H1 (cell line): ENCODE data around the gene CDKL5. TPM values are rescaled to one million over a fixed set of nuclear protein-coding genes. Genes with fewer than 3 reads are reported as not detected.

Experiments
- CTCF ChIA-PET: fragments of 300-600 bp; sonication (Branson Sonifier 250); formaldehyde crosslinking; loops from one replicate; lab custom pipeline; 2021; ENCODE audit not compliant: partially characterized antibody; lab: Charles Lee
- POLR2A ChIA-PET: fragments of 300-600 bp; sonication (Branson Sonifier 250); formaldehyde crosslinking; loops from one replicate; lab custom pipeline; 2021; ENCODE audit warnings: inconsistent platforms; ENCODE audit not compliant: partially characterized antibody; lab: Charles Lee
- DNase-seq, 2 experiments: peaks; one replicate each; pipeline versions ENCODE4 v3.0.0 to v3.0.0-alpha.2; 2010 to 2022; ENCODE audit warnings: low spot score in 2 of 2, low read depth in 1 of 2, mixed read lengths in 1 of 2
- FAIRE-seq: peaks from 2 replicates; lab custom pipeline; 2011; peaks lifted over from hg19 to GRCh38; lab: Jason Lieb, UNC
- H2AFZ ChIP-seq: 2 replicates; pipeline ENCODE4 v1.8.1; 2012; ENCODE audit warnings: low read length, inconsistent platforms
- H2AK5ac ChIP-seq: 2 replicates; pipeline ENCODE4 v1.6.1; 2013; ENCODE audit warnings: low read depth, low read length
- H2BK120ac ChIP-seq: replicated peaks from 2 replicates; pipeline ENCODE3; 2013; ENCODE audit warnings: low read depth, low read length, inconsistent platforms
- H2BK12ac ChIP-seq: 2 replicates; pipeline ENCODE4 v1.6.1; 2013; ENCODE audit warnings: low read depth, low read length
- H2BK15ac ChIP-seq: 2 replicates; pipeline ENCODE4 v1.6.1; 2013; ENCODE audit warnings: low read length
- H2BK20ac ChIP-seq: 2 replicates; pipeline ENCODE4 v1.6.1; 2013; ENCODE audit warnings: low read length
- H2BK5ac ChIP-seq: 2 replicates; pipeline ENCODE4 v1.6.1; 2013; ENCODE audit warnings: low read depth, low read length
- H3K14ac ChIP-seq: 2 replicates; pipeline ENCODE4 v1.6.1; 2013; ENCODE audit warnings: inconsistent platforms; ENCODE audit not compliant: insufficient read length
- H3K18ac ChIP-seq: 2 replicates; pipeline ENCODE4 v1.6.1; 2013; ENCODE audit warnings: low read length; ENCODE audit errors: extremely low read depth
- H3K23ac ChIP-seq: 2 replicates; pipeline ENCODE4 v1.6.1; 2013; ENCODE audit warnings: inconsistent platforms; ENCODE audit not compliant: insufficient read length
- H3K23me2 ChIP-seq: 2 replicates; pipeline ENCODE4 v1.6.1; 2013; ENCODE audit warnings: low read depth, low read length
- H3K27ac ChIP-seq: 2 replicates; pipeline ENCODE4 v1.6.1; 2011; ENCODE audit warnings: low read depth, low read length, inconsistent platforms
- H3K27me3 ChIP-seq, 4 experiments: replicated peaks in 1 of 4; 1 replicate in 1 of 4; 2 replicates in 3 of 4; pipeline versions ENCODE4 v1.6.1 to v1.8.1; 2011 to 2013; ENCODE audit warnings: low read length in 3 of 4, mild to moderate bottlenecking in 3 of 4, inconsistent platforms in 2 of 4, mixed read lengths in 2 of 4, moderate library complexity in 1 of 4; ENCODE audit not compliant: control insufficient read depth in 3 of 4, insufficient read depth in 3 of 4; ENCODE audit errors: extremely low read depth in 1 of 4
- H3K36me3 ChIP-seq, 4 experiments: 2 replicates each; pipeline versions ENCODE4 v1.6.1 to v1.8.1; 2011 to 2013; ENCODE audit warnings: mild to moderate bottlenecking in 4 of 4, low read length in 3 of 4, moderate library complexity in 2 of 4, control low read depth in 1 of 4, inconsistent platforms in 1 of 4; ENCODE audit not compliant: insufficient read depth in 4 of 4, control insufficient read depth in 2 of 4
- H3K4ac ChIP-seq: replicated peaks from 2 replicates; pipeline ENCODE3; 2013; ENCODE audit warnings: low read length, low read depth, mixed read lengths, inconsistent platforms; ENCODE audit not compliant: insufficient read length
- H3K4me1 ChIP-seq, 4 experiments: replicated peaks in 1 of 4; 1 replicate in 1 of 4; 2 replicates in 3 of 4; pipeline versions ENCODE4 v1.6.1 to v1.8.1; 2011 to 2013; ENCODE audit warnings: low read length in 3 of 4, inconsistent platforms in 2 of 4, mixed read lengths in 1 of 4; ENCODE audit not compliant: insufficient read depth in 4 of 4, control insufficient read depth in 3 of 4
- H3K4me2 ChIP-seq, 2 experiments: 2 replicates each; pipeline versions ENCODE4 v1.6.1 to v1.8.1; 2011 to 2013; ENCODE audit warnings: low read depth in 2 of 2, low read length in 2 of 2, control low read depth in 1 of 2, inconsistent platforms in 1 of 2, mild to moderate bottlenecking in 1 of 2; ENCODE audit not compliant: insufficient read depth in 1 of 2
- H3K4me3 ChIP-seq, 4 experiments: fragments of 200-600, 300-600 bp in 1 of 4; sonication (generic), shearing (Covaris generic), sonication (Bioruptor Twin) in 1 of 4; 2 replicates each; pipeline versions ENCODE4 v1.5.1 to v1.8.1; 2011 to 2016; ENCODE audit warnings: low read length in 4 of 4, low read depth in 3 of 4, control low read depth in 2 of 4, inconsistent platforms in 2 of 4, mild to moderate bottlenecking in 2 of 4, mixed read lengths in 1 of 4, moderate library complexity in 1 of 4; ENCODE audit not compliant: insufficient read depth in 2 of 4; ENCODE audit errors: extremely low read depth in 1 of 4
- H3K56ac ChIP-seq: replicated peaks from 2 replicates; pipeline ENCODE3; 2013; ENCODE audit warnings: low read depth, mild to moderate bottlenecking, mixed read lengths, low read length, inconsistent platforms; ENCODE audit not compliant: insufficient read length
- H3K79me1 ChIP-seq: 2 replicates; pipeline ENCODE4 v1.6.1; 2013; ENCODE audit warnings: low read depth, low read length, control low read depth
- H3K79me2 ChIP-seq, 2 experiments: 2 replicates each; pipeline versions ENCODE4 v1.6.1 to v1.8.1; 2012 to 2013; ENCODE audit warnings: low read length in 2 of 2, mild to moderate bottlenecking in 2 of 2, inconsistent platforms in 1 of 2; ENCODE audit not compliant: insufficient read depth in 2 of 2, control insufficient read depth in 1 of 2
- H3K9ac ChIP-seq, 4 experiments: replicated peaks in 1 of 4; 1 replicate in 1 of 4; 2 replicates in 3 of 4; pipeline versions ENCODE4 v1.6.1 to v1.8.1; 2011 to 2013; ENCODE audit warnings: low read depth in 3 of 4, low read length in 3 of 4, control low read depth in 2 of 4, mild to moderate bottlenecking in 2 of 4, moderate library complexity in 2 of 4, inconsistent platforms in 1 of 4; ENCODE audit errors: extremely low read depth in 1 of 4
- H3K9me3 ChIP-seq, 2 experiments: 2 replicates each; pipeline versions ENCODE4 v1.6.1 to v1.8.1; 2012 to 2013; ENCODE audit warnings: mild to moderate bottlenecking in 2 of 2, moderate library complexity in 2 of 2, control low read depth in 1 of 2, inconsistent platforms in 1 of 2, low read depth in 1 of 2, low read length in 1 of 2, mixed read lengths in 1 of 2; ENCODE audit not compliant: insufficient read depth in 2 of 2
- H4K20me1 ChIP-seq, 2 experiments: replicated peaks in 1 of 2; 2 replicates each; pipeline versions ENCODE3 to v1.8.1; 2011 to 2013; ENCODE audit warnings: inconsistent platforms in 2 of 2, low read length in 2 of 2, mild to moderate bottlenecking in 1 of 2; ENCODE audit not compliant: insufficient read depth in 2 of 2, control insufficient read depth in 1 of 2
- H4K5ac ChIP-seq: 2 replicates; pipeline ENCODE4 v1.6.1; 2013; ENCODE audit warnings: low read length, low read depth, mixed read lengths, inconsistent platforms; ENCODE audit not compliant: insufficient read length
- H4K8ac ChIP-seq: 2 replicates; pipeline ENCODE4 v1.8.0; 2013; ENCODE audit warnings: mild to moderate bottlenecking, moderate library complexity, low read length, inconsistent platforms; ENCODE audit not compliant: insufficient read depth; ENCODE audit errors: extremely low read depth
- H4K91ac ChIP-seq: replicated peaks from 2 replicates; pipeline ENCODE3; 2013; ENCODE audit warnings: low read length, mixed read lengths, inconsistent platforms; ENCODE audit not compliant: insufficient read length
- BRCA1 ChIP-seq: IDR thresholded peaks from 2 replicates; pipeline ENCODE4 v1.6.1; 2012; ENCODE audit warnings: low read depth, low read length, improper control_type of control experiment
- CHD1 ChIP-seq: IDR thresholded peaks from 2 replicates; pipeline ENCODE4 v1.6.1; 2012; ENCODE audit warnings: low read depth, low read length, improper control_type of control experiment
- CHD2 ChIP-seq: IDR thresholded peaks from 2 replicates; pipeline ENCODE4 v1.6.1; 2012; ENCODE audit warnings: low read length, improper control_type of control experiment
- EZH2 ChIP-seq: fragments of 200-600 bp; sonication (generic); IDR thresholded peaks from 2 replicates; pipeline ENCODE4 v1.7.1; 2012; ENCODE audit warnings: low read depth, mild to moderate bottlenecking, moderate library complexity, low read length, inconsistent platforms; ENCODE audit not compliant: severe bottlenecking
- HDAC2 ChIP-seq, 2 experiments: fragments of 300-600 bp in 1 of 2; sonication (generic) in 1 of 2; IDR thresholded peaks; 2 replicates each; pipeline ENCODE4 v1.6.1; 2011 to 2012; ENCODE audit warnings: low read depth in 2 of 2, low read length in 2 of 2, mild to moderate bottlenecking in 2 of 2, moderate library complexity in 2 of 2, borderline replicate concordance in 1 of 2, inconsistent platforms in 1 of 2
- RAD21 ChIP-seq, 2 experiments: IDR thresholded peaks in 1 of 2; conservative IDR thresholded peaks in 1 of 2; 2 replicates each; pipeline ENCODE4 v1.6.1; 2011; ENCODE audit warnings: low read depth in 2 of 2, low read length in 2 of 2, improper control_type of control experiment in 1 of 2, inconsistent platforms in 1 of 2, mild to moderate bottlenecking in 1 of 2, moderate library complexity in 1 of 2
- RBBP5 ChIP-seq: IDR thresholded peaks from 2 replicates; pipeline ENCODE4 v1.7.1; 2012; ENCODE audit warnings: low read depth, mild to moderate bottlenecking, inconsistent platforms, low read length, moderate library complexity, borderline replicate concordance
- SP1 ChIP-seq: IDR thresholded peaks from 2 replicates; pipeline ENCODE4 v1.6.1; 2011; ENCODE audit warnings: low read depth, low read length
- SP2 ChIP-seq: IDR thresholded peaks from 2 replicates; pipeline ENCODE4 v1.6.1; 2012; ENCODE audit warnings: mild to moderate bottlenecking, low read length, inconsistent platforms
- SP4 ChIP-seq: IDR thresholded peaks from 2 replicates; pipeline ENCODE4 v1.6.1; 2012; ENCODE audit warnings: low read length, inconsistent platforms
- TAF7 ChIP-seq: optimal IDR thresholded peaks from 2 replicates; pipeline ENCODE3; 2011; ENCODE audit warnings: low read depth, mild to moderate bottlenecking, inconsistent platforms, low read length, moderate library complexity, borderline replicate concordance
- YY1 ChIP-seq: IDR thresholded peaks from 2 replicates; pipeline ENCODE4 v1.6.1; 2011; ENCODE audit warnings: low read depth, mild to moderate bottlenecking, low read length
- WGBS, 2 experiments: shearing (Covaris generic) in 1 of 2; methylation state at CpG; one replicate each; pipeline versions ENCODE4 v1.1.6 to v1.1.7; 2013 to 2015; ENCODE audit warnings: low lambda C conversion rate in 2 of 2, mixed read lengths in 2 of 2, inconsistent platforms in 1 of 2, low coverage in 1 of 2, missing lambda C conversion rate in 1 of 2; ENCODE audit not compliant: insufficient replicate concordance in 2 of 2, insufficient coverage in 1 of 2, insufficient read length in 1 of 2; ENCODE audit errors: extremely low coverage in 1 of 2, missing lambda C conversion rate in 1 of 2; 5-methylcytosine and 5-hydroxymethylcytosine counted together
- polyA plus RNA-seq, 7 experiments: library from polyadenylated mRNA; depleted of rRNA in 3 of 7; stranded (reverse) in 5 of 7; unstranded in 2 of 7; fragments of >200 nt in 5 of 7; fragments of 200-250 nt in 2 of 7; gene quantifications; 1 replicate in 5 of 7; 2 replicates in 1 of 7; 4 replicates in 1 of 7; pipeline versions ENCODE4 v1.2.1 to v1.2.3, GENCODE V29; 2011 to 2013; ENCODE audit warnings: missing spikeins in 2 of 7, mixed read lengths in 2 of 7
- total RNA-seq: library from RNA; stranded (reverse); fragmentation: NEBNext Ultra II Directional; extraction: Animal tissue kit (Norgen Biotek cat#: 25700); gene quantifications from 2 replicates; pipeline ENCODE4 v1.2.1, GENCODE V29; 2021
- TF ChIP-seq, protein P1 (sequence below): IDR thresholded peaks from 2 replicates; pipeline ENCODE4 v1.6.1; 2012; ENCODE audit warnings: inconsistent platforms

Gene CDKL5
- total and polyA plus RNA-seq, 2 of the 8 experiments (the other 6 are each of a cell fraction or from before 2014, with no cell fraction given) = 5.5 to 15.6 TPM

DNA sequence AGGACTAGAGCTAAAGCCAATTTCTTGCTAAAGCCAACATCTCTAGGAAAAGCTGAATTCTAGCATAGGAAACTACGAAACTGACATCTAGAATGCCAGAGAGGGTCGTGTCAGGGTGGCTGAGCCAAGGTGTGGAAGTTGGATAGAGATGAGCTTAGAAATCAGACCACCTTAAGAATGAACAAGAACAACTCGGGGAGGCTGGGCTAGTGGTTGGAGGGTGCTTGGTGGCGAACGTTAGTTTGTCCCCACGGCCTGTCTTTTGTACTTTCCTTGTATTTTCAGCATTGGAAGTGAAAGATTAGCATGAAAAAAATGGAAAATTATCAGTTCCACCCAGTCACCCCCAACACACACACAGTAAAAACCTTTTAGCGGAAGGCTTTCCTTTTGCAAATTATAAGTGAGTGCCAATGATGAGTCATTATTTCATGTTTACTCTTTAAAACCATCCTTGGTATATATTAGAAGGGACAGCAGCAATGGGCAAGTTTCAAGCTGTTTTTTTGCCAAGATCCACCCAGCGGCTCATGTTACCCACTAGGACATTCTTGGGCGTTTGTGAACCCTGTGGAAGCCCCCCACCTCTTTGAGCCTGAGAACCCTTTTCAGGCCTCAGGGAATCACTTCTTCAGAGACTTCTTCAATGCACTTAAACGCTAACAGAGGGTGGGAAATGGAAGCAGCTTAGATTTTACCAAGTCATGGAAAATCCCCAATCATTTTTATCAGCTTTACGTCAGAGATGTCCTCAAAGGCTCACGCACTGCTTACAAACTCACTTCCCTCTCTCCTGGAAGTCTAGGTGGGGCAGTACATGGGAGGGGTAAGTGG lies 277.2 kb downstream of the CDKL5 start:
- Histone ChIP-seq H3K9ac (no peak overlapping the region), H3K27me3 (no peaks in the 10 kb centered on the region), H3K79me2 (no peaks in the 10 kb centered on the region), H4K20me1 (no peaks in the 10 kb centered on the region), H3K4me1 (no peaks in the 10 kb centered on the region), H4K8ac (no peak overlapping the region), H2AFZ (no peak overlapping the region; the same call in 1 of the 2 replicates), H2BK5ac (no peak overlapping the region), H3K9me3 (no peaks in the 10 kb centered on the region), H3K23me2 (no peaks in the 10 kb centered on the region), H4K91ac (no peak overlapping the region), H3K18ac (no peak overlapping the region), H3K79me1 (no peaks in the 10 kb centered on the region), H3K4me2 (no peak overlapping the region), H3K4me3 (no peak overlapping the region), H4K5ac (no peak overlapping the region), H2AK5ac (no peak overlapping the region), H3K23ac (no peak overlapping the region), H2BK120ac (no peak overlapping the region), H3K27ac (no peak overlapping the region), H3K4ac (no peak overlapping the region), H2BK20ac (no peak overlapping the region), H3K36me3 (no peaks in the 10 kb centered on the region), H3K56ac (no peak overlapping the region), H2BK15ac (no peak overlapping the region), H3K14ac (no peak overlapping the region), H2BK12ac (no peak overlapping the region)
- ChIA-PET POLR2A (interaction anchor here (1.3 kb wide), 1 partner anchor 182 kb away, joined by 3 read pairs; no protein-coding TSS in a partner anchor), CTCF (no interaction called here)
- WGBS, 2 experiments = 84% methylated on average over 10 of the region's 12 CpGs; no CpG with 5 or more reads in 1 of the 2 experiments
- FAIRE-seq (no peak), DNase-seq (no peak)
- TF ChIP-seq BRCA1 = no peak
- no peak for TF ChIP-seq TAF7
- TF ChIP-seq EZH2 = no peak
- no peak for TF ChIP-seq SP4
- TF ChIP-seq YY1 = no peak
- TF ChIP-seq SP2 = no peak
- TF ChIP-seq CHD2 = no peak
- no peak for TF ChIP-seq HDAC2 (IDR thresholded peaks at IDR 0.05; ENCODE audit: borderline replicate concordance in 1 of 2, low read depth in 2 of 2, low read length in 2 of 2)
- no peak for TF ChIP-seq CHD1
- TF ChIP-seq RAD21 (IDR thresholded peaks at IDR 0.05 in 1 of 2, conservative IDR thresholded peaks at IDR 0.05 in 1 of 2; ENCODE audit: low read depth in 2 of 2, low read length in 2 of 2) = no peak
- TF ChIP-seq, protein P1, sequence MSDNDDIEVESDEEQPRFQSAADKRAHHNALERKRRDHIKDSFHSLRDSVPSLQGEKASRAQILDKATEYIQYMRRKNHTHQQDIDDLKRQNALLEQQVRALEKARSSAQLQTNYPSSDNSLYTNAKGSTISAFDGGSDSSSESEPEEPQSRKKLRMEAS = no peak
- TF ChIP-seq RBBP5 = no peak
- TF ChIP-seq SP1 = no peak
